ENCODE data around the gene PLOD1. TPM values are rescaled to one million over a fixed set of nuclear protein-coding genes. Genes with fewer than 3 reads are reported as not detected.

Gene PLOD1
- total RNA-seq, 4 donors from 2014 or later = 34.4 to 95.1 (median 72.7) TPM

DNA sequence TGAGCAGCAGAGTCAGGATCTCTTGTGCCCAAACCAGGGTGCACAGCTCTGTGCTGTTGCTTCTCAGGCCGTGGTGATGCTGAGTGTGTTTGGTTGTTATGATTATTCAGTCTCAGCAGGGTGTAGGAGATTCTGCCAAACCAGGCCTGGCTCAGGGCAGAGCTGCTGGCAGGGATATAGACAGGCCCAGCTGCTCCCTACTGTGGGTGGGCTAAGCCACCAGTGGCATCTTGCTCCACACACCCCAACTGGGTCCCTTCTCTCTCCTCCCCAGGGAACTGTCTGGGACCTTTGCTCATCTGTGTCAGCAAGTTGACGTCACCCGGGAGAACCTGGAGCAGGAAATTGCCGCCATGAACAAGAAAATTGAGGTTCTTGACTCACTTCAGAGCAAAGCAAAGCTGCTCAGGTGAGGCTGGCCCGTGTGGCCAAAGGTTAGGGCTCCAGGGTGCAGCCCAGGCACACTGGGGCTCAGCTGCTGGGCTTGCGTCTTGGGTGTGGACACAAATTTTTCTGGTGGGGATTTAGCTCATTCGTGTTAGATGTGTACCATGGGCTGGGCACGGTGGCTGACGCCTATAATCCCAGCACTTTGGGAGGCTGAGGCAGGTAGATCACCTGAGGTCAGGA, 74.9 kb downstream of the PLOD1 start:
- no peak for TF ChIP-seq CTCF (IDR thresholded peaks at IDR 0.05; ENCODE audit: low read depth)

DNA sequence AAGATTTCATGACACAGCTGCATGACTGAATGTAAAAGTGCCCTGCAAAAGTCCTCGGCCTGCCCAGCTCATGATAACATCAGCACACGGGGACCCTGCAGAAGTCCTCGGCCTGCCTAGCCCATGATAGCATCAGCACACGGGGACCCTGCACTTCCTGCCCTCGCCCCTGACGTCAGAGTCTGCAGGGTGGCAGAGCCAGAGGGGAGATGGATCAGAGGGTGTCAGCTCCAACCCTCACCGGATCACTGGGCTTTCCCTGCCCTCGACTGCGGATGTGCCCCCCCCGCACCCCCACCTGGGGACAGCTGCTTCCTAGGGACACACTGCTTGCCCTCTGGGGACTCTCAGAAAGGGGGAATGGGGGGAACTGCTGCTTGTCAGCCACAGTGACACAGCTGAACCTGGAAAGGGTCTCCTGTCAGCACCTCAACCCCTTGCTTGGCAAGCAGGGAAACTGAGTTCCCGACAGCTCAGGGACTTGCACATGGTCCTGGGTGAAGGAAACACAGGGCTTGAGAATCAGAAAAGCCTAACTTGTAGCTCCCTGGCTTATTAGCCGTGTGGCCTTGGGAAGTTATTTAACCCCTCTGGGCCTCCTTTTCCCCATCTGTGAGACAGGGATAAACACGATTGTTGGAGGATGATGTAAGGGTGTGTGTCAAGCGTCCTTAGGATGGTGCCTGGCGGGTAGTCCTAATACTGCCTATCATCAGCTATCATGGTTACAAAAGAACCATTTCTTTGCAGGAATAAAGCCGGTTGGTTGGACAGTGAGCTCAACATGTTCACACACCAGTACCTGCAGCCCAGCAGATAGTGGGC, 76.4 kb downstream of the PLOD1 start:
- TF ChIP-seq CTCF (IDR thresholded peaks at IDR 0.05; ENCODE audit: low read depth) = no peak

- no peak for TF ChIP-seq CTCF (IDR thresholded peaks at IDR 0.05; ENCODE audit: low read depth)
These were observed 77.5 kb downstream of the PLOD1 start for GRCh38 chr1:12011998-12012397.

- TF ChIP-seq CTCF (IDR thresholded peaks at IDR 0.05; ENCODE audit: low read depth) = no peak
These were observed 78.2 kb downstream of the PLOD1 start for GRCh38 chr1:12012560-12013316.

GRCh38 chr1:12014141-12014991, 79.8 kb downstream of the PLOD1 start:
- no peak for TF ChIP-seq CTCF (IDR thresholded peaks at IDR 0.05; ENCODE audit: low read depth)

DNA sequence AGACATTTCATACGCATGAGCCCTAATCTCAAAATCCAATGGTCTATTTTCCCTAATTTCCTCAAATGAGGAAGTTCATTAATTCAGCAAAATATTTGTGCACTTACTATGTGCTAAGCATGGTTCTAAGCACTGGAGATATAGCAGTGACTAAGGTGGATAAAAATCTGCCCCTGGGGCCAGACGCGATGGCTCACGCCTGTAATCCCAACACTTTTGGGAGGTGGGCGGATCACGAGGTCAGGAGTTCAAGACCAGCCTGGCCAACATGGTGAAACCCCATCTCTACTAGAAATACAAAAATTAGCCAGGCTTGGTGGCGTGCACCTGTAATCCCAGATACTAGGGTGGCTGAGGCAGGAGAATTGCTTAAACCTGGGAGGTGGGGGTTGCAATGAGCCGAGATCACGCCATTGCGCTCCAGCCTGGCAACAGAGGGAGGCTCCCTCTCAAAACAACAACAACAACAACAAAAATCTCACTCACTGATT, 80.5 kb downstream of the PLOD1 start:
- TF ChIP-seq CTCF (IDR thresholded peaks at IDR 0.05; ENCODE audit: low read depth) = no peak
